ENCODE measurements around the gene LCN6. TPM values are rescaled to one million over a fixed set of nuclear protein-coding genes. Genes with fewer than 3 reads are reported as not detected.

The LCN6 gene
- total RNA-seq, 2 donors from 2014 or later, result not detected

Other genes starting within 250 kb of the LCN6 start
- 10 to 100 TPM; 57.3 to 85.0 TPM for gene NOTCH1, start 202.5 kb downstream of the LCN6 start, total RNA-seq
- gene EGFL7, start 85.6 kb downstream of the LCN6 start, total RNA-seq, result under 1 TPM; 0.36 to 0.52 TPM
- gene AGPAT2, start 61.1 kb downstream of the LCN6 start, total RNA-seq, result 1 to 10 TPM; 6.1 to 8.9 TPM
- gene DIPK1B, start 36.0 kb downstream of the LCN6 start, total RNA-seq, result not detected
- under 1 TPM; 0.21 to 0.45 TPM for gene LCN10, start 5.6 kb downstream of the LCN6 start, total RNA-seq
- gene LCN8, start 9.7 kb upstream of the LCN6 start, total RNA-seq, result not detected
- gene LCN15, start 16.0 kb upstream of the LCN6 start, total RNA-seq, result not detected
- gene TMEM141, start 42.8 kb upstream of the LCN6 start, total RNA-seq, result 10 to 100 TPM; 31.9 to 50.5 TPM
- under 1 TPM; 0.38 to 0.45 TPM for gene CCDC183, start 47.8 kb upstream of the LCN6 start, total RNA-seq
- 100 to 1,000 TPM in 1 of 2 donors, 10 to 100 TPM in 1; 74.1 to 151 TPM for gene RABL6, start 59.4 kb upstream of the LCN6 start, total RNA-seq
- gene AJM1, start 94.0 kb upstream of the LCN6 start, total RNA-seq, result 10 to 100 TPM in 1 of 2 donors, 1 to 10 TPM in 1; 7.8 to 11.2 TPM
- 100 to 1,000 TPM in 1 of 2 donors, 10 to 100 TPM in 1; 71.5 to 108 TPM for gene PHPT1, start 100.9 kb upstream of the LCN6 start, total RNA-seq
- gene MAMDC4, start 103.8 kb upstream of the LCN6 start, total RNA-seq, result 10 to 100 TPM; 16.0 to 17.2 TPM
- gene EDF1, start 117.8 kb upstream of the LCN6 start, total RNA-seq, result 100 to 1,000 TPM; 299 to 453 TPM
- gene TRAF2, start 138.0 kb upstream of the LCN6 start, total RNA-seq, result 100 to 1,000 TPM in 1 of 2 donors, 10 to 100 TPM in 1; 55.7 to 107 TPM
- 100 to 1,000 TPM; 102 to 155 TPM for gene FBXW5, start 196.2 kb upstream of the LCN6 start, total RNA-seq
- gene C8G, start 196.7 kb upstream of the LCN6 start, total RNA-seq, result 1 to 10 TPM; 2.4 to 2.5 TPM
- gene LCN12, start 203.7 kb upstream of the LCN6 start, total RNA-seq, result 1 to 10 TPM; 2.0 to 2.2 TPM
- gene PTGDS, start 229.0 kb upstream of the LCN6 start, total RNA-seq, result 1 to 10 TPM; 1.7 to 4.4 TPM
- gene LCNL1, start 234.5 kb upstream of the LCN6 start, total RNA-seq, result under 1 TPM in 1 of 2 donors, not detected in 1; 0.21 TPM
- gene PAXX, start 243.9 kb upstream of the LCN6 start, total RNA-seq, result 100 to 1,000 TPM in 1 of 2 donors, 10 to 100 TPM in 1; 64.0 to 118 TPM
- gene CLIC3, start 248.0 kb upstream of the LCN6 start, total RNA-seq, result 10 to 100 TPM in 1 of 2 donors, 1 to 10 TPM in 1; 4.3 to 38.2 TPM